Stimulated activated naive CD4-positive, alpha-beta T cell treated with Interleukin-2 at 50 U/mL for 16 hours (primary cell): ENCODE measurements around the gene DNAJC6.
"Not testable (repeated sequence)": the region's sequence is repeated elsewhere in the genome, so short reads cannot be mapped to it uniquely, and the experiment has no call there.

ENCODE experiments used
- DNase-seq: peaks from one replicate; lab custom pipeline; 2025; lab: John Stamatoyannopoulos, UW

Gene DNAJC6

GRCh38 chr1:65431111-65431705 lies 121.9 kb downstream of the DNAJC6 start:
- DNase-seq: no peak

GRCh38 chr1:65432918-65433317 lies 123.6 kb downstream of the DNAJC6 start:
- no peak for DNase-seq

- no peak for DNase-seq
Observed at GRCh38 chr1:65434255-65434654, 124.9 kb downstream of the DNAJC6 start.

GRCh38 chr1:65434760-65435159 lies 125.4 kb downstream of the DNAJC6 start:
- no peak for DNase-seq

GRCh38 chr1:65435987-65436386 lies 126.6 kb downstream of the DNAJC6 start:
- no peak for DNase-seq

GRCh38 chr1:65437616-65438015 lies 128.3 kb downstream of the DNAJC6 start:
- no peak for DNase-seq

- no peak for DNase-seq
Observed at GRCh38 chr1:65440322-65440900, 131.1 kb downstream of the DNAJC6 start.

GRCh38 chr1:65440915-65441314 lies 131.6 kb downstream of the DNAJC6 start:
- no peak for DNase-seq

GRCh38 chr1:65441464-65441863 lies 132.1 kb downstream of the DNAJC6 start:
- no peak for DNase-seq

- no peak for DNase-seq
Observed at GRCh38 chr1:65442442-65442841, 133.1 kb downstream of the DNAJC6 start.

GRCh38 chr1:65443647-65444046 lies 134.3 kb downstream of the DNAJC6 start:
- DNase-seq: no peak

GRCh38 chr1:65444128-65444640 lies 134.8 kb downstream of the DNAJC6 start:
- DNase-seq: no peak

GRCh38 chr1:65445837-65446236 lies 136.5 kb downstream of the DNAJC6 start:
- no peak for DNase-seq

- DNase-seq: no peak
Observed at GRCh38 chr1:65449214-65449823, 140.0 kb downstream of the DNAJC6 start.

GRCh38 chr1:65455678-65456077 lies 146.3 kb downstream of the DNAJC6 start:
- DNase-seq: not testable (repeated sequence)

GRCh38 chr1:65456481-65456880 lies 147.1 kb downstream of the DNAJC6 start:
- no peak for DNase-seq

GRCh38 chr1:65457868-65458267 lies 148.5 kb downstream of the DNAJC6 start:
- DNase-seq: no peak

- no peak for DNase-seq
Observed at GRCh38 chr1:65458730-65459396, 149.5 kb downstream of the DNAJC6 start.

- no peak for DNase-seq
Observed at GRCh38 chr1:65459397-65459768, 150.0 kb downstream of the DNAJC6 start.
